HepG2 (cell line): ENCODE data around the gene RAB15. TPM values are rescaled to one million over a fixed set of nuclear protein-coding genes. Genes with fewer than 3 reads are reported as not detected.
A peak's percentile ranks its signal among the peaks of the same experiment; 100 is the strongest.

Experiments used
- ATAC-seq: fragments of 200-7000 bp; cut with Tn5 transposase; 3 replicates; pipeline ENCODE4 v1.9.1; 2020; ENCODE audit warnings: mild to moderate bottlenecking, moderate library complexity
- BruUV-seq: library from RNA; stranded (reverse); fragments of 400-500 nt; replicated peaks from 2 replicates; lab custom pipeline; 2021; lab: Mats Ljungman, UMichigan
- CTCF ChIA-PET: fragments of 300-600 bp; formaldehyde crosslinking; extraction: SDS; loops from one replicate; lab custom pipeline; 2021; ENCODE audit warnings: low total read pairs, inconsistent platforms, low intra/inter-chr PET ratio; lab: Yijun Ruan, JAX
- POLR2A ChIA-PET: fragments of 350-600 bp; sonication (Branson Sonifier 250); formaldehyde crosslinking; loops from one replicate; lab custom pipeline; 2020; ENCODE audit warnings: antibody characterized with exemption, inconsistent platforms; lab: Yijun Ruan, JAX
- DNase-seq: peaks from one replicate; pipeline ENCODE4 v3.0.0-alpha.2; 2015; ENCODE audit warnings: low spot score
- FAIRE-seq: peaks from 3 replicates; lab custom pipeline; 2011; peaks lifted over from hg19 to GRCh38; lab: Jason Lieb, UNC
- H2AFZ ChIP-seq: one replicate; pipeline ENCODE4 v1.6.1; 2011; ENCODE audit warnings: low read length, inconsistent platforms
- H3K27ac ChIP-seq: fragments of 300-600 bp; 3 replicates; pipeline ENCODE4 v1.8.0; 2011; ENCODE audit warnings: mixed run types, mild to moderate bottlenecking, mixed read lengths, low read length, inconsistent platforms; ENCODE audit not compliant: insufficient read depth; ENCODE audit errors: extremely low read length
- H3K27me3 ChIP-seq, 2 experiments: fragments of 200-600 bp in 1 of 2; 2 replicates in 1 of 2; 3 replicates in 1 of 2; pipeline versions ENCODE4 v1.6.0 to v1.8.0; 2011; ENCODE audit warnings: low read length in 2 of 2, mild to moderate bottlenecking in 2 of 2, moderate library complexity in 2 of 2, inconsistent platforms in 1 of 2; ENCODE audit not compliant: insufficient read depth in 2 of 2, control insufficient read depth in 1 of 2
- H3K36me3 ChIP-seq, 2 experiments: fragments of 200-600 bp in 1 of 2; replicated peaks in 1 of 2; 2 replicates in 1 of 2; 3 replicates in 1 of 2; pipeline versions ENCODE4 v1.5.1 to v1.8.0; 2011; ENCODE audit warnings: low read length in 2 of 2, inconsistent platforms in 1 of 2; ENCODE audit not compliant: insufficient read depth in 2 of 2, control insufficient read depth in 1 of 2
- H3K4me1 ChIP-seq: 2 replicates; pipeline ENCODE4 v1.5.1; 2012; ENCODE audit warnings: low read length, inconsistent platforms; ENCODE audit not compliant: insufficient read depth
- H3K4me2 ChIP-seq: 2 replicates; pipeline ENCODE4 v1.6.0; 2011; ENCODE audit warnings: low read depth, low read length, inconsistent platforms
- H3K4me3 ChIP-seq, 3 experiments: fragments of 200-600 bp in 1 of 3; sonication (generic), shearing (Covaris generic) in 1 of 3; replicated peaks in 1 of 3; 2 replicates each; pipeline ENCODE4 v1.5.1; 2011 to 2016; ENCODE audit warnings: low read length in 3 of 3, inconsistent platforms in 2 of 3, low read depth in 2 of 3, mild to moderate bottlenecking in 2 of 3, control low read depth in 1 of 3, mixed read lengths in 1 of 3; ENCODE audit not compliant: insufficient read depth in 1 of 3
- H3K79me2 ChIP-seq: one replicate; pipeline ENCODE4 v1.6.1; 2011; ENCODE audit warnings: low read length, inconsistent platforms; ENCODE audit not compliant: insufficient read depth
- H3K9ac ChIP-seq: 2 replicates; pipeline ENCODE4 v1.6.0; 2011; ENCODE audit warnings: mild to moderate bottlenecking, low read depth, low read length, inconsistent platforms; ENCODE audit not compliant: insufficient read depth
- H3K9me3 ChIP-seq: 2 replicates; pipeline ENCODE4 v1.5.1; 2012; ENCODE audit warnings: mild to moderate bottlenecking, low read length
- H4K20me1 ChIP-seq: 2 replicates; pipeline ENCODE4 v1.6.0; 2011; ENCODE audit warnings: inconsistent platforms, mild to moderate bottlenecking, low read length, moderate library complexity; ENCODE audit not compliant: insufficient read depth
- ARID5B ChIP-seq: IDR thresholded peaks from 2 replicates; pipeline ENCODE4 v1.4.0; 2020; ENCODE audit warnings: mild to moderate bottlenecking, missing genetic modification reagents
- DDIT3 ChIP-seq: sonication (generic); formaldehyde crosslinking; IDR thresholded peaks from 2 replicates; pipeline ENCODE4 v1.4.0; 2020; ENCODE audit warnings: mild to moderate bottlenecking, missing genetic modification reagents
- DNMT1 ChIP-seq: sonication (generic); formaldehyde crosslinking; IDR thresholded peaks from 2 replicates; pipeline ENCODE4 v1.5.1; 2020; ENCODE audit warnings: mild to moderate bottlenecking, missing genetic modification reagents
- MAFK ChIP-seq, 2 experiments: IDR thresholded peaks in 1 of 2; conservative IDR thresholded peaks in 1 of 2; 2 replicates each; pipeline ENCODE4 v1.6.1; 2011; ENCODE audit warnings: improper control_type of control experiment in 2 of 2, low read length in 2 of 2
- NBN ChIP-seq: fragments of 450-650 bp; conservative IDR thresholded peaks from 2 replicates; pipeline ENCODE4 v1.6.1; 2017
- PBX2 ChIP-seq: IDR thresholded peaks from 2 replicates; pipeline ENCODE4 v1.6.1; 2016; ENCODE audit warnings: control low read depth
- RCOR2 ChIP-seq: IDR thresholded peaks from 2 replicates; pipeline ENCODE4 v1.6.1; 2016; ENCODE audit warnings: missing biosample characterization, missing genetic modification reagents
- TEF ChIP-seq: sonication (generic); formaldehyde crosslinking; IDR thresholded peaks from 2 replicates; pipeline ENCODE4 v1.5.0; 2020; ENCODE audit warnings: missing genetic modification reagents
- TERF1 ChIP-seq: sonication (generic); formaldehyde crosslinking; IDR thresholded peaks from 2 replicates; pipeline ENCODE4 v1.8.0; 2022; ENCODE audit warnings: mild to moderate bottlenecking, missing genetic modification reagents, moderate library complexity
- ZC3H13 ChIP-seq: sonication (generic); formaldehyde crosslinking; IDR thresholded peaks from 2 replicates; pipeline ENCODE4 v1.8.1; 2023; ENCODE audit warnings: mild to moderate bottlenecking, missing genetic modification reagents, moderate library complexity
- ZFY ChIP-seq: sonication (generic); formaldehyde crosslinking; IDR thresholded peaks from 2 replicates; pipeline ENCODE4 v1.4.0; 2020; ENCODE audit warnings: missing genetic modification reagents
- ZNF235 ChIP-seq: sonication (generic); formaldehyde crosslinking; IDR thresholded peaks from 2 replicates; pipeline ENCODE4 v1.8.1; 2023; ENCODE audit warnings: mild to moderate bottlenecking, missing genetic modification reagents, borderline replicate concordance
- ZNF468 ChIP-seq: sonication (generic); formaldehyde crosslinking; IDR thresholded peaks from 2 replicates; pipeline ENCODE4 v1.8.0; 2022; ENCODE audit warnings: mild to moderate bottlenecking, moderate library complexity, missing genetic modification reagents
- ZNF607 ChIP-seq: sonication (generic); formaldehyde crosslinking; IDR thresholded peaks from 2 replicates; pipeline ENCODE4 v1.5.1; 2020; ENCODE audit warnings: missing genetic modification reagents, mild to moderate bottlenecking, borderline replicate concordance
- ZNF629 ChIP-seq: sonication (generic); formaldehyde crosslinking; conservative IDR thresholded peaks from 2 replicates; pipeline ENCODE4 v1.5.0; 2020; ENCODE audit warnings: missing genetic modification reagents
- WGBS: methylation state at CpG from one replicate; pipeline ENCODE4 v1.1.6; 2017; ENCODE audit warnings: low lambda C conversion rate; 5-methylcytosine and 5-hydroxymethylcytosine counted together
- in situ Hi-C: cut with HindIII; loops from 2 replicates; pipeline ENCODE4 v1.10.0; 2017; ENCODE audit warnings: low pct_unique_long_range_greater_than_20kb; ENCODE audit not compliant: extremely low pct_ligation_motif_present
- intact Hi-C: fragments of 100-400 bp; cut with micrococcal nuclease; formaldehyde crosslinking; loops from one replicate; pipeline ENCODE4 v1.10.0; 2022; ENCODE audit not compliant: unreplicated experiment
- polyA plus RNA-seq, 8 experiments: library from polyadenylated mRNA; depleted of rRNA in 3 of 8; stranded (reverse) in 7 of 8; unstranded in 1 of 8; fragments of >200 nt; fragmentation: Illumina TruSeq in 4 of 8; extraction: Trizol in 4 of 8; gene quantifications; 2 replicates each; pipeline versions ENCODE4 v1.2.1 to v1.2.3, GENCODE V29; 2011 to 2016; ENCODE audit warnings: low read depth in 4 of 8, missing spikeins in 1 of 8, mixed read lengths in 1 of 8; ENCODE audit not compliant: insufficient read depth in 1 of 8
- total RNA-seq, 5 experiments: library from RNA; depleted of rRNA; stranded (reverse); fragments of >200 nt; fragmentation: Illumina TruSeq; extraction: Trizol; gene quantifications; 2 replicates each; pipeline ENCODE4 v1.2.3, GENCODE V29; 2016; ENCODE audit warnings: low read depth in 1 of 5

The RAB15 gene
- total and polyA plus RNA-seq, 2 of the 13 experiments (the other 11 are each of a cell fraction or from before 2014, with no cell fraction given) = 7.4 to 18.5 TPM

- peak; percentile 65 to 80; a peak in 3 of 4 replicates for TF ChIP-seq MAFK (conservative IDR thresholded peaks at IDR 0.05 in 1 of 2, IDR thresholded peaks at IDR 0.05 in 1 of 2; ENCODE audit: low read length in 2 of 2)
Measured at GRCh38 chr14:65010211-65010931, 38.2 kb upstream of the RAB15 start (continued).

GRCh38 chr14:65007202-65007601 is 35.1 kb upstream of the RAB15 start:
- no peak for ATAC-seq

More at GRCh38 chr14:65007202-65007601, 35.1 kb upstream of the RAB15 start:
- Histone ChIP-seq H3K27me3 (no peaks in the 10 kb centered on the region), H3K9ac (no peak overlapping the region), H3K36me3 (peaks cover 14 to 66% of the 10 kb centered on the region in 2 experiments), H3K79me2 (peaks cover 8% of the 10 kb centered on the region), H3K4me3 (no peak overlapping the region), H4K20me1 (no peaks in the 10 kb centered on the region; the same call in 1 of the 2 replicates), H3K9me3 (no peaks in the 10 kb centered on the region), H2AFZ (no peak overlapping the region), H3K27ac (no peak overlapping the region), H3K4me2 (no peak overlapping the region), H3K4me1 (no peaks in the 10 kb centered on the region)
- ChIA-PET CTCF (no interaction called here), POLR2A (no interaction called here)
- FAIRE-seq = no peak
- WGBS = 100% methylated on average over 1 of the region's 1 CpG
- BruUV-seq = no TSS peak
- in situ Hi-C loops = no loop called here
- TF ChIP-seq ZNF629 (CRISPR knock-in tag) = no peak
- no peak for TF ChIP-seq PBX2 (CRISPR knock-in tag)
- TF ChIP-seq ZC3H13 (CRISPR knock-in tag) = no peak
- no peak for TF ChIP-seq TERF1
- TF ChIP-seq DNMT1 (CRISPR knock-in tag) = no peak
- TF ChIP-seq ZFY = no peak
- no peak for TF ChIP-seq ZNF235 (CRISPR knock-in tag)
- TF ChIP-seq RCOR2 (CRISPR knock-in tag) = no peak
- TF ChIP-seq DDIT3 (CRISPR knock-in tag) = no peak
- TF ChIP-seq ZNF607 (CRISPR knock-in tag) = no peak
- TF ChIP-seq TEF = no peak
- TF ChIP-seq ZNF468 (CRISPR knock-in tag) = no peak
- no peak for TF ChIP-seq ARID5B
- TF ChIP-seq NBN = no peak
- intact Hi-C loops = no loop called here
- DNase-seq = no peak
